Measurements from ENCODE around the gene COL12A1. TPM values are rescaled to one million over a fixed set of nuclear protein-coding genes. Genes with fewer than 3 reads are reported as not detected.

COL12A1 gene
- total RNA-seq, 1 donor from 2014 or later, result 1.3 TPM

DNA sequence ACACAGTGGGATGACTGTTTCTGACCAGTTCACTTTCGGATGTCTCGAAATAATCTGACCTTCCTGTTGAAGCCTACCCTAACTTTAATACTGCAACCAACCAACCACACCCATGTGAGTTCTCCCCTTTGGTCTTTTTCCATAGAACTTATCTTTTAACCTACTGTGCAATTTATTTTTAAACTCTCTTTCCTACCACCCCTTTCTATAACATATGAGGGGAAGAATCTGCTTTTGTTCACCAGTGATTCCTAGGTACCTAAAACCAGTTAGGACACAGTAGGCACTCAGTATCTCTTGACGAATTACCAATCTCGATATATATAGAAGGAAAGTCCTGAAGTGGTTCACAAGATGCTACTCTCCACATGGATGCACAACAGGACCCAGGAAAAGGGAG is 30.8 kb upstream of the COL12A1 start:
- no peaks in the 10 kb centered on the region for H3K9me3 ChIP-seq (ENCODE audit: low read depth)
- peaks cover 17% of the 10 kb centered on the region for H3K36me3 Mint-ChIP-seq
- peaks cover 16% of the 10 kb centered on the region for H3K36me3 ChIP-seq
- DNase-seq (ENCODE audit: low spot score), result no peak
- H3K4me3 Mint-ChIP-seq, result no peak overlapping the region
- no peak overlapping the region for H3K27ac Mint-ChIP-seq
- H3K4me1 Mint-ChIP-seq, result peaks cover 5% of the 10 kb centered on the region
- no peaks in the 10 kb centered on the region for H3K27me3 ChIP-seq
- no peak overlapping the region for H3K4me2 ChIP-seq
- H3K9ac ChIP-seq, result no peak overlapping the region
- H3K79me2 ChIP-seq (ENCODE audit: low read depth), result peaks cover 22% of the 10 kb centered on the region
- H3F3A ChIP-seq (ENCODE audit: low read depth), result peaks cover 40% of the 10 kb centered on the region
- H4K20me1 ChIP-seq (ENCODE audit: low read depth), result peaks cover 7% of the 10 kb centered on the region
- TF ChIP-seq, protein P1, sequence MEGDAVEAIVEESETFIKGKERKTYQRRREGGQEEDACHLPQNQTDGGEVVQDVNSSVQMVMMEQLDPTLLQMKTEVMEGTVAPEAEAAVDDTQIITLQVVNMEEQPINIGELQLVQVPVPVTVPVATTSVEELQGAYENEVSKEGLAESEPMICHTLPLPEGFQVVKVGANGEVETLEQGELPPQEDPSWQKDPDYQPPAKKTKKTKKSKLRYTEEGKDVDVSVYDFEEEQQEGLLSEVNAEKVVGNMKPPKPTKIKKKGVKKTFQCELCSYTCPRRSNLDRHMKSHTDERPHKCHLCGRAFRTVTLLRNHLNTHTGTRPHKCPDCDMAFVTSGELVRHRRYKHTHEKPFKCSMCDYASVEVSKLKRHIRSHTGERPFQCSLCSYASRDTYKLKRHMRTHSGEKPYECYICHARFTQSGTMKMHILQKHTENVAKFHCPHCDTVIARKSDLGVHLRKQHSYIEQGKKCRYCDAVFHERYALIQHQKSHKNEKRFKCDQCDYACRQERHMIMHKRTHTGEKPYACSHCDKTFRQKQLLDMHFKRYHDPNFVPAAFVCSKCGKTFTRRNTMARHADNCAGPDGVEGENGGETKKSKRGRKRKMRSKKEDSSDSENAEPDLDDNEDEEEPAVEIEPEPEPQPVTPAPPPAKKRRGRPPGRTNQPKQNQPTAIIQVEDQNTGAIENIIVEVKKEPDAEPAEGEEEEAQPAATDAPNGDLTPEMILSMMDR (IDR thresholded peaks at IDR 0.05), result no peak
- TF ChIP-seq EZH2phosphoT487 (IDR thresholded peaks at IDR 0.05), result no peak
- TF ChIP-seq EZH2 (IDR thresholded peaks at IDR 0.05), result no peak
- H3K9me3 Mint-ChIP-seq, result no peaks in the 10 kb centered on the region
- H3K4me1 ChIP-seq, result peaks cover 15% of the 10 kb centered on the region
- H3K4me3 ChIP-seq, result no peak overlapping the region
- H3K27me3 Mint-ChIP-seq (ENCODE audit: insufficient read depth, low read depth), result peaks cover 1% of the 10 kb centered on the region
- H2AFZ ChIP-seq (replicated peaks), result no peak overlapping the region
- H3K27ac ChIP-seq, result no peak overlapping the region

DNA sequence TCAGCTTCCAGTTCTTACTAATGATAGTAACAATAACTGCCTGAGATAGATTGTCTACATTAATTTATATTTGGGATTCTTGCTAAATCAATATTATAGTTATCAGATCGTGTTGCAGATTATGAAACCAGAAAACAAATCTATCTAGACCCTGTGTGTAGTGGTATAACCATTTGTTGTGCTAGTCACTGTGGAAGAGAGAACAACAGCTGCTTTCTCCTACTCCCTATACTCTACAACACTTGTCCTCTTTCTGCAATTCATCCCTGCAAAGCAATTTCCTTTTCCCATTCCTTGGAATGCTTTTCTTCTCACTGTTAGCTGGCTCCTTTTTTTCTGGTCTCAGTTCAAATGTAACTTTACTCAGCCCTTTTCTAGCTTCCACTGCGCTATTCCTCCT is 29.4 kb upstream of the COL12A1 start:
- H4K20me1 ChIP-seq (ENCODE audit: low read depth), result no peaks in the 10 kb centered on the region
- peaks cover 4% of the 10 kb centered on the region for H3K36me3 ChIP-seq
- H3K9me3 ChIP-seq (ENCODE audit: low read depth), result no peaks in the 10 kb centered on the region
- H3K9ac ChIP-seq, result no peak overlapping the region
- H3K4me1 ChIP-seq, result peaks cover 21% of the 10 kb centered on the region
- TF ChIP-seq, protein P1 (IDR thresholded peaks at IDR 0.05), result no peak
- no peak for TF ChIP-seq EZH2phosphoT487 (IDR thresholded peaks at IDR 0.05)
- DNase-seq (ENCODE audit: low spot score), result no peak
- no peaks in the 10 kb centered on the region for H3K9me3 Mint-ChIP-seq
- H3K4me2 ChIP-seq, result no peak overlapping the region
- H3K4me3 ChIP-seq, result no peak overlapping the region
- no peak overlapping the region for H3K27ac Mint-ChIP-seq
- no peak overlapping the region for H3K4me3 Mint-ChIP-seq
- H2AFZ ChIP-seq (replicated peaks), result no peak overlapping the region
- H3F3A ChIP-seq (ENCODE audit: low read depth), result peaks cover 40% of the 10 kb centered on the region
- no peak overlapping the region for H3K27ac ChIP-seq
- H3K79me2 ChIP-seq (ENCODE audit: low read depth), result peaks cover 8% of the 10 kb centered on the region
- H3K27me3 ChIP-seq, result no peaks in the 10 kb centered on the region
- H3K36me3 Mint-ChIP-seq, result peaks cover 11% of the 10 kb centered on the region
- H3K4me1 Mint-ChIP-seq, result peaks cover 5% of the 10 kb centered on the region
- peaks cover 3% of the 10 kb centered on the region for H3K27me3 Mint-ChIP-seq (ENCODE audit: insufficient read depth, low read depth)

GRCh38 chr6:75234126-75234865 is 28.4 kb upstream of the COL12A1 start:
- H3K79me2 ChIP-seq (ENCODE audit: low read depth), result no peaks in the 10 kb centered on the region
- Mint-ChIP-seq H3K4me1 (peaks cover 5% of the 10 kb centered on the region), H3K27ac (no peak overlapping the region), H3K9me3 (no peaks in the 10 kb centered on the region), H3K27me3 (ENCODE audit: insufficient read depth, low read depth) (peaks cover 3% of the 10 kb centered on the region), H3K4me3 (no peak overlapping the region), H3K36me3 (peaks cover 4% of the 10 kb centered on the region)
- no peaks in the 10 kb centered on the region for H4K20me1 ChIP-seq (ENCODE audit: low read depth)
- no peaks in the 10 kb centered on the region for H3K27me3 ChIP-seq
- no peak overlapping the region for H3K4me2 ChIP-seq
- peaks cover 39% of the 10 kb centered on the region for H3F3A ChIP-seq (ENCODE audit: low read depth)
- H3K4me3 ChIP-seq, result no peak overlapping the region
- peaks cover 4% of the 10 kb centered on the region for H3K36me3 ChIP-seq
- no peaks in the 10 kb centered on the region for H3K9me3 ChIP-seq (ENCODE audit: low read depth)
- DNase-seq (ENCODE audit: low spot score), result no peak
- TF ChIP-seq EZH2phosphoT487 (IDR thresholded peaks at IDR 0.05) (no peak), EZH2 (IDR thresholded peaks at IDR 0.05) (no peak)
- TF ChIP-seq, protein P1 (IDR thresholded peaks at IDR 0.05), result no peak
- H3K4me1 ChIP-seq, result peaks cover 22% of the 10 kb centered on the region
- no peak overlapping the region for H2AFZ ChIP-seq (replicated peaks)
- no peak overlapping the region for H3K9ac ChIP-seq
- no peak overlapping the region for H3K27ac ChIP-seq
